Cardiac septum (tissue), 1 donor: ENCODE measurements around the gene CBLN1. TPM values are rescaled to one million over a fixed set of nuclear protein-coding genes. Genes with fewer than 3 reads are reported as not detected.

Experiments
- DNase-seq: peaks from one replicate; pipeline ENCODE4 v3.0.0-alpha.2; 2020; ENCODE audit warnings: low spot score
- intact Hi-C: fragments of 100-400 bp; cut with DNase I; formaldehyde crosslinking; loops from one replicate; pipeline ENCODE4 v1.14.0; 2022
- total RNA-seq: library from RNA; stranded (reverse); fragmentation: NEBNext Ultra II Directional; extraction: Animal tissue kit (Norgen Biotek cat#: 25700); gene quantifications from one replicate; pipeline ENCODE4 v1.2.1, GENCODE V29; 2021
- donor health status: DM: no; HTN: no; CAD: no.

The CBLN1 gene
- total RNA-seq, 1 donor from 2014 or later = 1.5 TPM

GRCh38 chr16:49278944-49279725 is 2.5 kb downstream of the CBLN1 start:
- DNase-seq = no peak
- intact Hi-C loops = no loop called here

GRCh38 chr16:49278567-49278827 is 3.1 kb downstream of the CBLN1 start:
- no peak for DNase-seq
- intact Hi-C loops = no loop called here

GRCh38 chr16:49277766-49278566 is 3.7 kb downstream of the CBLN1 start:
- intact Hi-C loops = no loop called here
- no peak for DNase-seq

GRCh38 chr16:49277386-49277742 is 4.3 kb downstream of the CBLN1 start:
- intact Hi-C loops = no loop called here

GRCh38 chr16:49276646-49277385 is 4.8 kb downstream of the CBLN1 start:
- intact Hi-C loops = no loop called here
- DNase-seq = no peak

More at GRCh38 chr16:49277386-49277742, 4.3 kb downstream of the CBLN1 start:
- no peak for DNase-seq

GRCh38 chr16:49275870-49276269 is 5.8 kb downstream of the CBLN1 start:
- intact Hi-C loops = no loop called here
- no peak for DNase-seq

GRCh38 chr16:49275050-49275730 is 6.4 kb downstream of the CBLN1 start:
- intact Hi-C loops = no loop called here
- DNase-seq = no peak

- DNase-seq = no peak
- intact Hi-C loops = no loop called here
Measured at GRCh38 chr16:49274591-49274990, 7.0 kb downstream of the CBLN1 start.

GRCh38 chr16:49273771-49274170 is 7.9 kb downstream of the CBLN1 start:
- intact Hi-C loops = no loop called here
- no peak for DNase-seq

GRCh38 chr16:49271363-49271762 is 10.3 kb downstream of the CBLN1 start:
- intact Hi-C loops = no loop called here

GRCh38 chr16:49269201-49269600 is 12.4 kb downstream of the CBLN1 start:
- intact Hi-C loops = no loop called here
- no peak for DNase-seq

More at GRCh38 chr16:49271363-49271762, 10.3 kb downstream of the CBLN1 start:
- DNase-seq = no peak

GRCh38 chr16:49268667-49269066 is 13.0 kb downstream of the CBLN1 start:
- no peak for DNase-seq
- intact Hi-C loops = no loop called here

GRCh38 chr16:49262501-49262900 is 19.1 kb downstream of the CBLN1 start:
- no peak for DNase-seq
- intact Hi-C loops = no loop called here

GRCh38 chr16:49261930-49262329 is 19.7 kb downstream of the CBLN1 start:
- no peak for DNase-seq
- intact Hi-C loops = no loop called here

- DNase-seq = no peak
- intact Hi-C loops = no loop called here
Measured at GRCh38 chr16:49260956-49261530, 20.6 kb downstream of the CBLN1 start.

GRCh38 chr16:49260253-49260652 is 21.4 kb downstream of the CBLN1 start:
- no peak for DNase-seq
- intact Hi-C loops = no loop called here

GRCh38 chr16:49259330-49259729 is 22.3 kb downstream of the CBLN1 start:
- no peak for DNase-seq
- intact Hi-C loops = no loop called here

GRCh38 chr16:49250689-49251088 is 30.9 kb downstream of the CBLN1 start:
- DNase-seq = no peak
- intact Hi-C loops = no loop called here

- intact Hi-C loops = no loop called here
- DNase-seq = no peak
Measured at GRCh38 chr16:49248227-49248626, 33.4 kb downstream of the CBLN1 start.

GRCh38 chr16:49236216-49236615 is 45.4 kb downstream of the CBLN1 start:
- intact Hi-C loops = no loop called here
- no peak for DNase-seq
